ENCODE results near the gene PDE2A. TPM values are rescaled to one million over a fixed set of nuclear protein-coding genes. Genes with fewer than 3 reads are reported as not detected.

PDE2A gene
- total RNA-seq, 1 donor from 2014 or later: 0.82 TPM

DNA sequence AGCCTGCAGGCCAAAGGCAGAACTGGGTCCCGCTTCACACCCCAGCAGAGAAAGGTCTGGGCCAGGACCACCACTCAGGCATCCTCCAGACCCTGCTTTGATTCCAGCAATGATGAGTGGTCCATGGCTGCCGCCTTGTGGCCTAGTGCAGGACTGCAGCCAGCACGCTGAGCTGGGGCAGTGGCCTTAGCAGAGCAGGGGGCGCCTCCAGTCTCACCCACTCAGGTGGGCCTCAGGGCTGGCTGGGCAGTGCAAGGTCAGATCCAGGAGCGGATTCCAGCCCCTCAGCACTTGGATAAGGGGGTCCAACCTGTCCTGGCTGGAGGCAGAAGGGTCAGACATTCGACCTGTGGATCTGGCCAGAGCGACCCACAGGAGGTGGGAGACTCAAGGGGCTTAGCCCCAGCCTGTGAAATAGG, 9.6 kb upstream of the PDE2A start:
- H3K9me3 Mint-ChIP-seq (ENCODE audit: unreplicated experiment): no peaks in the 10 kb centered on the region
- H2AFZ ChIP-seq (ENCODE audit: low read depth, low read length): no peak overlapping the region
- peaks cover 20% of the 10 kb centered on the region for H3K27me3 Mint-ChIP-seq (ENCODE audit: low read depth, unreplicated experiment)
- no peaks in the 10 kb centered on the region for H3K79me2 ChIP-seq (ENCODE audit: insufficient read depth, low read length)
- no peak overlapping the region for H3K27ac ChIP-seq (ENCODE audit: low read depth, low read length)
- FAIRE-seq (no peak), DNase-seq (ENCODE audit: low read depth) (no peak)
- H3K4me1 Mint-ChIP-seq (ENCODE audit: low read depth, unreplicated experiment): peaks cover 16% of the 10 kb centered on the region
- H3K36me3 Mint-ChIP-seq (ENCODE audit: low read depth, unreplicated experiment): peaks cover 14% of the 10 kb centered on the region
- H3K4me3 ChIP-seq (ENCODE audit: insufficient read depth, low read depth, low read length): no peak overlapping the region
- peaks cover 51% of the 10 kb centered on the region for H4K20me1 ChIP-seq (ENCODE audit: insufficient read depth, low read length)
- no peaks in the 10 kb centered on the region for H3K4me1 ChIP-seq (ENCODE audit: insufficient read depth, low read length)
- H3K27me3 ChIP-seq (ENCODE audit: insufficient read depth, low read length): peaks cover 4% of the 10 kb centered on the region
- no peak overlapping the region for H3K4me2 ChIP-seq (ENCODE audit: low read length)
- H3K4me3 Mint-ChIP-seq (ENCODE audit: unreplicated experiment): no peak overlapping the region
- no peaks in the 10 kb centered on the region for H3K9me3 ChIP-seq (ENCODE audit: insufficient read depth, low read depth, low read length)
- no peaks in the 10 kb centered on the region for H3K36me3 ChIP-seq (ENCODE audit: insufficient read depth, low read length)
- H3K27ac Mint-ChIP-seq (ENCODE audit: unreplicated experiment): no peak overlapping the region
- TF ChIP-seq CTCF (IDR thresholded peaks at IDR 0.05; ENCODE audit: insufficient read depth, low read depth, low read length) (peak; percentile 86), EZH2 (IDR thresholded peaks at IDR 0.05; ENCODE audit: insufficient read depth, low read length) (no peak)
- no peak overlapping the region for H3K9ac ChIP-seq (ENCODE audit: low read length)

DNA sequence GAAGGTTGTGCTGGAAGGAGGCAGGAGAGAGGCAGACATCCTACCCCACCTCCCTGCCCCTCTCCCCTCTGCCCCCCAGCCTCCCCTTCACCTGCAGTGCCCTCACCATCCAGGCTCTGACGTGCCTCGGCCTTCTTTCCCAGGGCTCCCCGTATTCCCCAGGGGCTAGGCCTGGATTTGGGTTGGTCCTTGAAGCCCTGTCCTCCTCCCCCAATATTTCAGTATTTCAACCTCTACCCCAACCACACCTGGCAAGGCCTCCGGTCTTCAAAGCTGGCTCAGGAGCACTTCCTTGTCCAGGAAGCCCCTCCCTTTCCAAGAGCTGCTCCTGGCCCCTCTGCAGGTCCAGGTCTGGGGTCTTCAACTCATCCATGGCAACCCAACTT, 8.6 kb upstream of the PDE2A start:
- Mint-ChIP-seq H3K27me3 (ENCODE audit: low read depth, unreplicated experiment) (peaks cover 29% of the 10 kb centered on the region), H3K9me3 (ENCODE audit: unreplicated experiment) (no peaks in the 10 kb centered on the region), H3K36me3 (ENCODE audit: low read depth, unreplicated experiment) (peaks cover 10% of the 10 kb centered on the region), H3K27ac (ENCODE audit: unreplicated experiment) (no peak overlapping the region), H3K4me1 (ENCODE audit: low read depth, unreplicated experiment) (peaks cover 16% of the 10 kb centered on the region), H3K4me3 (ENCODE audit: unreplicated experiment) (no peak overlapping the region)
- Histone ChIP-seq H3K9me3 (ENCODE audit: insufficient read depth, low read depth, low read length) (no peaks in the 10 kb centered on the region), H3K79me2 (ENCODE audit: insufficient read depth, low read length) (no peaks in the 10 kb centered on the region), H3K27me3 (ENCODE audit: insufficient read depth, low read length) (peaks cover 10% of the 10 kb centered on the region), H3K27ac (ENCODE audit: low read depth, low read length) (no peak overlapping the region), H3K9ac (ENCODE audit: low read length) (no peak overlapping the region), H3K4me2 (ENCODE audit: low read length) (no peak overlapping the region), H3K4me1 (ENCODE audit: insufficient read depth, low read length) (no peaks in the 10 kb centered on the region), H3K4me3 (ENCODE audit: insufficient read depth, low read depth, low read length) (no peak overlapping the region), H3K36me3 (ENCODE audit: insufficient read depth, low read length) (no peaks in the 10 kb centered on the region), H4K20me1 (ENCODE audit: insufficient read depth, low read length) (peaks cover 51% of the 10 kb centered on the region), H2AFZ (ENCODE audit: low read depth, low read length) (no peak overlapping the region)
- DNase-seq (ENCODE audit: low read depth) (no peak), FAIRE-seq (no peak)
- no peak for TF ChIP-seq EZH2 (IDR thresholded peaks at IDR 0.05; ENCODE audit: insufficient read depth, low read length)
- TF ChIP-seq CTCF (IDR thresholded peaks at IDR 0.05; ENCODE audit: insufficient read depth, low read depth, low read length): no peak

DNA sequence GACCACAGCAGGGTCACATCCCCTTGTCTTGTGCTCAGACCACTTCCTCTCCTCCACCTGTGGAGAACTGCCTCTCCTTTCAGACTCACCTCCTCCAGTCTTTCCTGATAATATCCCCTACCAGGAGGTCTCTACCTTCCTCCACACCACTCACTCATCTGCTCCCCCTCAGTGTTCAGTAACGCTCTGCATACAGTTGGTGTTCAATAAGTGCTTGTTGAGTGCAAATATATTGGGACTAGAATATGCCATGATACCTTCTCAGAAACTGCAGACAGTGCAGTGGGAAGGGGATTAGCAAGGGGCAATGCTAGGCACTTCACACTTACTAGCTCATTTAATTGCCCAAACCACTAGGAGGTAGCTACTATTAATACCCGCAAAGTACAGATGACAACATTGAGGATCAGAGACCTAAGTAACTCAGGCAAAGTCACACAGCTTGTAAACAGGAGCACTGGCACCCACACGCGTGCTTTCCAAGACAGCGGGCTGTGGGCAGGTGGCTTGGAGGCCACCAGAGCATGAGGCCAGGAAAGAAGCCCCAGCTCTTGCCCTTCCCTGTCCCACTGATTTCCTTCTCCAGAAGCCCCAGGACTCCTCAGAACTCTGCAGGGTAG, 8.1 kb upstream of the PDE2A start:
- Histone ChIP-seq H3K36me3 (ENCODE audit: insufficient read depth, low read length) (no peaks in the 10 kb centered on the region), H3K27ac (ENCODE audit: low read depth, low read length) (no peak overlapping the region), H3K9me3 (ENCODE audit: insufficient read depth, low read depth, low read length) (no peaks in the 10 kb centered on the region), H3K4me2 (ENCODE audit: low read length) (no peak overlapping the region), H3K9ac (ENCODE audit: low read length) (no peak overlapping the region), H3K4me1 (ENCODE audit: insufficient read depth, low read length) (no peaks in the 10 kb centered on the region), H2AFZ (ENCODE audit: low read depth, low read length) (no peak overlapping the region), H3K27me3 (ENCODE audit: insufficient read depth, low read length) (peaks cover 11% of the 10 kb centered on the region), H4K20me1 (ENCODE audit: insufficient read depth, low read length) (peaks cover 49% of the 10 kb centered on the region), H3K4me3 (ENCODE audit: insufficient read depth, low read depth, low read length) (no peak overlapping the region), H3K79me2 (ENCODE audit: insufficient read depth, low read length) (no peaks in the 10 kb centered on the region)
- TF ChIP-seq CTCF (IDR thresholded peaks at IDR 0.05; ENCODE audit: insufficient read depth, low read depth, low read length): no peak
- TF ChIP-seq EZH2 (IDR thresholded peaks at IDR 0.05; ENCODE audit: insufficient read depth, low read length): no peak
- no peak for FAIRE-seq
- peaks cover 16% of the 10 kb centered on the region for H3K4me1 Mint-ChIP-seq (ENCODE audit: low read depth, unreplicated experiment)
- H3K27ac Mint-ChIP-seq (ENCODE audit: unreplicated experiment): no peak overlapping the region
- no peaks in the 10 kb centered on the region for H3K9me3 Mint-ChIP-seq (ENCODE audit: unreplicated experiment)
- H3K27me3 Mint-ChIP-seq (ENCODE audit: low read depth, unreplicated experiment): peaks cover 33% of the 10 kb centered on the region
- no peak overlapping the region for H3K4me3 Mint-ChIP-seq (ENCODE audit: unreplicated experiment)
- no peak for DNase-seq (ENCODE audit: low read depth)
- peaks cover 10% of the 10 kb centered on the region for H3K36me3 Mint-ChIP-seq (ENCODE audit: low read depth, unreplicated experiment)

All from astrocyte (in vitro differentiated cells and primary cell).